Measurements from ENCODE around the gene C1QTNF4.
A peak's percentile ranks its signal among the peaks of the same experiment; 100 is the strongest.

The C1QTNF4 gene

GRCh38 chr11:47592970-47593369 lies 1.2 kb downstream of the C1QTNF4 start:
- no peak for DNase-seq (ENCODE audit: low read depth)

- DNase-seq (ENCODE audit: low read depth): no peak
Measured at GRCh38 chr11:47592251-47592650, 2.0 kb downstream of the C1QTNF4 start.

GRCh38 chr11:47591764-47592163 lies 2.4 kb downstream of the C1QTNF4 start:
- no peak for DNase-seq (ENCODE audit: low read depth)

GRCh38 chr11:47589977-47590861 lies 4.0 kb downstream of the C1QTNF4 start:
- DNase-seq (ENCODE audit: low read depth): no peak

- no peak for DNase-seq (ENCODE audit: low read depth)
Measured at GRCh38 chr11:47589584-47589976, 4.6 kb downstream of the C1QTNF4 start.

- DNase-seq (ENCODE audit: low read depth): no peak
Measured at GRCh38 chr11:47589118-47589517, 5.1 kb downstream of the C1QTNF4 start.

GRCh38 chr11:47587723-47588326 lies 6.4 kb downstream of the C1QTNF4 start:
- DNase-seq (ENCODE audit: low read depth): no peak

- no peak for DNase-seq (ENCODE audit: low read depth)
Measured at GRCh38 chr11:47587039-47587716, 7.0 kb downstream of the C1QTNF4 start.

GRCh38 chr11:47586098-47586855 lies 7.9 kb downstream of the C1QTNF4 start, which contains the start of gene FAM180B:
Gene FAM180B, plus strand, starts transcription at chr11:47586678. Its CDS starts 91 bp downstream, at chr11:47586769.
- no peak for DNase-seq (ENCODE audit: low read depth)

- DNase-seq (ENCODE audit: low read depth): no peak
Measured at GRCh38 chr11:47583844-47584243, 10.4 kb downstream of the C1QTNF4 start.

- peak; percentile 83 for DNase-seq (ENCODE audit: low read depth)
Measured at GRCh38 chr11:47578524-47579494, 15.4 kb downstream of the C1QTNF4 start, which contains the start of the genes KBTBD4 and NDUFS3. Gene KBTBD4, minus strand, starts transcription at chr11:47578970. Its CDS starts 19 bp downstream, at chr11:47578951. Gene NDUFS3, plus strand, starts transcription at chr11:47579074. Its CDS starts 18 bp downstream, at chr11:47579092.

GRCh38 chr11:47577460-47578041 lies 16.7 kb downstream of the C1QTNF4 start:
- no peak for DNase-seq (ENCODE audit: low read depth)

GRCh38 chr11:47573321-47573720 lies 20.9 kb downstream of the C1QTNF4 start:
- no peak for DNase-seq (ENCODE audit: low read depth)

GRCh38 chr11:47572715-47573255 lies 21.4 kb downstream of the C1QTNF4 start:
- no peak for DNase-seq (ENCODE audit: low read depth)

GRCh38 chr11:47571895-47572294 lies 22.3 kb downstream of the C1QTNF4 start:
- no peak for DNase-seq (ENCODE audit: low read depth)

GRCh38 chr11:47571357-47571729 lies 22.9 kb downstream of the C1QTNF4 start:
- DNase-seq (ENCODE audit: low read depth): no peak

GRCh38 chr11:47570651-47571356 lies 23.4 kb downstream of the C1QTNF4 start:
- no peak for DNase-seq (ENCODE audit: low read depth)

GRCh38 chr11:47569646-47570045 lies 24.6 kb downstream of the C1QTNF4 start:
- no peak for DNase-seq (ENCODE audit: low read depth)

GRCh38 chr11:47566149-47566698 lies 28.0 kb downstream of the C1QTNF4 start:
- no peak for DNase-seq (ENCODE audit: low read depth)
